ENCODE data around the gene NXT1.

NXT1 gene

DNA sequence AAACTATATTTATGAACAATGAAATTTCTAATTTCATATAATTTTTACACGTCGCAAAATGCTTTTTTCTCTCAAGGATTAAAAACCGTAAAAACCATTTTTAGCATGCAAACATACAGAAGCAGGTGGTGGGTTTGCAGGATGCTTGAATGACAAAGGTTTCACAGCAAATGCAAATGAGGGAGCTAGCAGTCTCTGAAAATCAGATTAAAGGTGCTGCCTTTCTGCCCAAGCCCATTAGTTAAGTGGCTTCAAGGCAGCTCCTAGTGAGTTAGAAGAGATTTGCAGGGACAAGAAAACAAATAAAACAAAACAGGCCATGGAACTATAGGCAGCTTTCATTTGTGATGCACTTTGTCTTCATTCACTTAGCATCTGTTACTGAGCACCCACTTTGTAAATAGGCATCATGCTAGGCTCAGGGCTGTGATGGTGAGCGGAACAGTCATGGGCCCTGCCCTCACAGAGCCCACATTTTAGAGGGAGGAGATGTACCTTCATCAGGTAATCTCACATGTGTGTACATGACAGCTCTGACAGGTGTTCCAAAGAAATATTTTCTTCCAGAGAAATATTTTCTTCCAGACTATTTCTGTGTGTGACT lies 41.2 kb downstream of the NXT1 start:
- DNase-seq (ENCODE audit: low read depth), result no peak

DNA sequence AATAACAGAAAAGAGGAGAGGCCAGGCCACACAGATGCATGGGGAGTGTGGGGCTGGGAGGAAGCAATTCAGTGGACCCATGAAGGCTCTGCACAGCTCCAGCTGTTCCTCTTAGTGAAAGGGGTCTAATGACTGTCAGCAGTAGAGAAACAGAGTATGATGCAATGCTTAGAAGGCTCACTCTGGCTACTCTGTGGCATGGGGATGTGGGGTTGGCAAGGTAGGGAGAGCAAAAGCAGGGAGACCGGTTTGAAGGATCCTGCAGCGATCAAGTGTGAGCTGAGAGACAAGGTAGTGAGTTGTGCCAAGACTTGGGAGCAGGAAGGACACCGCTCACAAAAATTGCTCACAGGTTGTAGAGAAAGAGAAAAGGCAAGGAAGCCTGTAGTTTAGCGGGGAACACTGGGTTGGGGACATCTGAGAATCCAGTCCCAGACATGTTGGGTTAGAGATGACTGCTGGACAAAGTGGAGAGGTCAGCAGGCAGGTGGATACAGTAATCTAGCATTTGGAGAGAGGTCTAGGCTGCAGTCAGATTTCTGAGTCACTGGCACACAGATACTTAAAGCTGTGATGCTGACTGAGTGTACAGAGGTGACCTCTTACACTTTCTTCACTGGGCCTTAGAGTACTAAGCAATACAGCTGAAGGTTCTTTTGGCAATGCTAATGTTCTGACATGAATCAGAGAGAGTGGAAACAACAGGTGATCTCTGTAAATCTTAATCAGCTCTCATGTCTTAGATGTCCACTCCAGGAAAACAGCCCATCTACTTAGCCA lies 43.6 kb downstream of the NXT1 start:
- DNase-seq (ENCODE audit: low read depth), result no peak

DNA sequence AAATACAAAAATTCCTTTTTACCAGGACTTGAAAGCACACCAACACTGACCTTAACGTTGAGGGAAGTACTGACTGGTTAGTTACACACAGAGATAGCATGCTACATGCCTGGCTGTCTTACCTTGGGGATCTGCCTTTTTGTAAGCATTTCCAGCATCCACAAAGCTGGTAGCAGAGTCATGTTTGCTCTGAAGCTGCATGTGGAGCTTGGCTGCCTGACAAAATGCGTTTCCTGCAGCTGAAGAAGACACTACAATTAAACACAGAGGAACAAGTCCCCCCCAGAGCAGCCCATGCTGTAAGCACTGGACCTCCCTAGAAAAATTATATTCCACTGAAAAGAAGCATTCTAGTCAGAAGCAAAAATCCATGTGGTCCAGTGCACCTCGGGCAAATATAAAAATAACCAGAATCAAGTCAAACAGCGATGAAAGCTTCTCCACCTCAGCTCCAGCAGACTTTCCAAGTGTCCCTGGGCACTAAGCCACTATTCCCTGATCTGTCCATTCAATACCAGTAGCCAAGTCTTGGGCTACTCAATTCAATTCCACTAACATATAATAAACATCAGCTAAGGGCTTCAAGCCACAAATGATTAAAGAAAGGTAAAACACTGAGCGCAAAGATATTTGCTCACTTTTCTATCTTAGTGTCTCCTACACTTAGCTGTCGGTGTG lies 46.5 kb downstream of the NXT1 start:
- no peak for DNase-seq (ENCODE audit: low read depth)

DNA sequence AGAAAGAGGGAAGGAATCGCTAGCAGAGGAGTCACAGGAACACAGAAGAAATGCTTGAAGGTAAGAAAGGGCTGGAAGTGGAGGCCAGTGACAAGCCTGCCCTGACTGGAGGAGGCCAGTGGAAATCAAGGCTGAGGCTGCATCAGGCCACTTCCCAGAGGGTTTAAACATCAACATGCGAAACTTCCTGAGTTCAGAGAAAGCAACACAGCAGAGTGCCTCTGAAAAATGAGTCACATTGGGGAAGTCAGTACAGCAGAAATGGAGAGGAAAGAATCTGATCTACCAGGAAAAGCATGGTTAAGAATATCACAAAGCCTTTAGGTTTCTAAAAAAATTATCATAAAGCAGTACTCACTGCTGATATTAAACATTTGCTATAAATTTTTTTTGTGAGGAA lies 47.4 kb downstream of the NXT1 start:
- no peak for DNase-seq (ENCODE audit: low read depth)

DNA sequence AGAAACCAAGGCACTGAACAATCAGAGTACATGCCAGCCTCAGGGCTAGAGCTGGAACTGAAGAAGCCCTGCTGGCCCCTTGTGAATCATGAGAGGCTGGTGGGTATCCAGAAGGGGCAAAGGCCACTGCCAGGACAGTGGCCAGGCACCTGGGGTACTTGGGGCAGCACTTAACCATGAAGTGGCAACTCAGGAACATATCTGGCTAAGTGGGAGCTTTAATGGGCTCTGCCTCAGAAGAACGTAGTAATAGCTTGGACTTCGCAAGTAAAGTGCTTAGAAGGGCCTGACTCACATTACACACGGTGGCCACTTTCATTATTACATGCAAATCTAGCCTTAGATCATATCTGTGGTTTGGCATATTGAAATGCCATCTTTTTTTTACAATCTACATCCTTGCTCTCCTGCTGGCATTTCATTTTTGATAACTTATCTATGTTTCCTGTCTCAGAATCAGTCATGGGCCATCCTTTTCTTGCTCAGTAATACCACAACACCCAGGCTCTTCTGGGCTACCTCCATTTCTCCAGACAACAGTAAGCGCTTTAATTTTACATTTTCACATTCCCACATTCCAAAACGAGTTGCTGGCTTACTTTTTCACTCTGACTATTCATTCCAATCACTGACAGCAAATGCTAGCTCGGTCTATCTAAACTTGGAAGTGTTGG lies 49.1 kb downstream of the NXT1 start:
- DNase-seq (ENCODE audit: low read depth), result no peak

DNA sequence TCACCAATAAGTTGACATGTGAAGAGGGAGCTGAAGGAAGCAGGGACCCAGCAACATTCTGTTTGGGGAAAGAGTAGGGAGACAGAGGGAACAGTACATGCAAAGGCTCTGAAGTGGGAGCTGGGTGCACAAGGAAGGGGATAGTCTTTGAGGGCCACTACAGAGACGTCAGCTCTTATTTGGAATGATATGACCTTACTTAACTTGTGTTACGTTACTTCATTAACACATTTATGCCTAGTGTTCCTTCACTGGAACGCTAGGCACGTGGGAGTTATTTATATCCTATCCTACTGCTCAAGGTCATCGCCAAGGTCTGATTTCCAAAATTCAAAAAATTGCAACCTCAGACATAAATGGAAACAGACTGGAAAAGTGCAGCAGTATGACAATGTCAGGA lies 50.5 kb downstream of the NXT1 start:
- no peak for DNase-seq (ENCODE audit: low read depth)

DNA sequence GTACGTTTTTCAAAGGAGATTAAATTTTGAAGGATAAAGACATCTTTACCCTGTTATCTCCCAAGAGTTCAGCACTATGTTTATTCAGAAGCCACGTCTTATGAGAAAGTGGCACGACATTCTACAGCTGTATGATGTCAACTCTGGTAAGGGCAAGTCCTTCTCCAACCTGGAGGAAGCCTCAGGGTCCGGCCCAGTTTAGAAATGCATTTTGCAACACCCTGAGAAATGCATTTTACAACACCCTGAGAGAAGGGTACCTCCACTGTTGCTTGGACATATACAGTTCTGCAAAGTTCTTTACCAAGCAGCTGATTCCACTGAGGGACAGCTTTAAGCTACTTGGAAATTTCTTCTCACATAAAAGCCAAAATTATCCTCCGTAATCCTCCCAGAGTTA lies 53.2 kb downstream of the NXT1 start:
- no peak for DNase-seq (ENCODE audit: low read depth)

DNA sequence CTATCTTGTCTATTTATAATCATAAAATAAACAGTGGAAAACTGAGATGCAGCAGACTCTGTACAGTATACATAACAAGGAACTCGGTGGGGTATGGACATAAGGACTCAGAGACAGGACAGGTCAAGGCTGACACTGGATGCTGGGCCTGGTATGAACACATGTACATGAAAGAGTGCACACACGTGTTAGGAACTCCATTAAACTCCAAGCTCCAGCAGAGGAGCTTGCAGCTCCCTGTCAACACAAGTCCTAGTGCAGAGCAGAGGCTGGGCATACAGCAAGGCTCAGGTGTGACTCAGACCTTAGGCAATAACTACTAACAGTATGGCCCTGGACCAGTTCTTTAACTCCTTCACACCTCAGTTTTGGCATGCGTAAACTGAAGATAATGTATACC lies 53.6 kb downstream of the NXT1 start:
- no peak for DNase-seq (ENCODE audit: low read depth)

Measured in stimulated activated CD8-positive, alpha-beta memory T cell treated with anti-CD3 and anti-CD28 coated beads, Interleukin-12 subunit alpha, Interleukin-12 subunit beta, amount 100 ng/mL, for 1 hour (primary cell).